Bronchial epithelial cell (primary cell): ENCODE measurements around the gene ALDH3A2. TPM values are rescaled to one million over a fixed set of nuclear protein-coding genes. Genes with fewer than 3 reads are reported as not detected.
A peak's percentile ranks its signal among the peaks of the same experiment; 100 is the strongest.

ENCODE experiments used
- DNase-seq: peaks from one replicate; pipeline ENCODE4 v3.0.0-alpha.2; 2010; ENCODE audit warnings: low read depth
- FAIRE-seq: peaks from 2 replicates; lab custom pipeline; 2011; peaks lifted over from hg19 to GRCh38; lab: Jason Lieb, UNC
- H3K27me3 ChIP-seq: 2 replicates; pipeline ENCODE4 v1.5.1; 2011; ENCODE audit warnings: low read length; ENCODE audit not compliant: control insufficient read depth, insufficient read depth
- H3K36me3 ChIP-seq: 2 replicates; pipeline ENCODE4 v1.5.1; 2011; ENCODE audit warnings: low read length; ENCODE audit not compliant: control insufficient read depth, insufficient read depth
- H3K4me3 ChIP-seq: 2 replicates; pipeline ENCODE4 v1.5.1; 2011; ENCODE audit warnings: mild to moderate bottlenecking, low read depth, low read length, control low read depth
- total RNA-seq: library from RNA; depleted of rRNA; stranded (reverse); fragments of >200 nt; gene quantifications from 2 replicates; pipeline ENCODE4 v1.2.1, GENCODE V29; 2014
- TF ChIP-seq, protein P1 (sequence below): IDR thresholded peaks from 2 replicates; pipeline ENCODE4 v1.5.1; 2011; ENCODE audit warnings: mild to moderate bottlenecking, moderate library complexity, low read length, control low read depth, inconsistent platforms; ENCODE audit not compliant: insufficient read depth, severe bottlenecking

ALDH3A2 gene
- total RNA-seq, 1 donor from 2014 or later = 142 TPM

- FAIRE-seq (no peak), DNase-seq (no peak)
- TF ChIP-seq, protein P1, sequence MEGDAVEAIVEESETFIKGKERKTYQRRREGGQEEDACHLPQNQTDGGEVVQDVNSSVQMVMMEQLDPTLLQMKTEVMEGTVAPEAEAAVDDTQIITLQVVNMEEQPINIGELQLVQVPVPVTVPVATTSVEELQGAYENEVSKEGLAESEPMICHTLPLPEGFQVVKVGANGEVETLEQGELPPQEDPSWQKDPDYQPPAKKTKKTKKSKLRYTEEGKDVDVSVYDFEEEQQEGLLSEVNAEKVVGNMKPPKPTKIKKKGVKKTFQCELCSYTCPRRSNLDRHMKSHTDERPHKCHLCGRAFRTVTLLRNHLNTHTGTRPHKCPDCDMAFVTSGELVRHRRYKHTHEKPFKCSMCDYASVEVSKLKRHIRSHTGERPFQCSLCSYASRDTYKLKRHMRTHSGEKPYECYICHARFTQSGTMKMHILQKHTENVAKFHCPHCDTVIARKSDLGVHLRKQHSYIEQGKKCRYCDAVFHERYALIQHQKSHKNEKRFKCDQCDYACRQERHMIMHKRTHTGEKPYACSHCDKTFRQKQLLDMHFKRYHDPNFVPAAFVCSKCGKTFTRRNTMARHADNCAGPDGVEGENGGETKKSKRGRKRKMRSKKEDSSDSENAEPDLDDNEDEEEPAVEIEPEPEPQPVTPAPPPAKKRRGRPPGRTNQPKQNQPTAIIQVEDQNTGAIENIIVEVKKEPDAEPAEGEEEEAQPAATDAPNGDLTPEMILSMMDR = no peak
- Histone ChIP-seq H3K36me3 (no peaks in the 10 kb centered on the region), H3K27me3 (no peaks in the 10 kb centered on the region), H3K4me3 (no peak overlapping the region)
Observed at GRCh38 chr17:19720210-19720475, 71.6 kb downstream of the ALDH3A2 start.

DNA sequence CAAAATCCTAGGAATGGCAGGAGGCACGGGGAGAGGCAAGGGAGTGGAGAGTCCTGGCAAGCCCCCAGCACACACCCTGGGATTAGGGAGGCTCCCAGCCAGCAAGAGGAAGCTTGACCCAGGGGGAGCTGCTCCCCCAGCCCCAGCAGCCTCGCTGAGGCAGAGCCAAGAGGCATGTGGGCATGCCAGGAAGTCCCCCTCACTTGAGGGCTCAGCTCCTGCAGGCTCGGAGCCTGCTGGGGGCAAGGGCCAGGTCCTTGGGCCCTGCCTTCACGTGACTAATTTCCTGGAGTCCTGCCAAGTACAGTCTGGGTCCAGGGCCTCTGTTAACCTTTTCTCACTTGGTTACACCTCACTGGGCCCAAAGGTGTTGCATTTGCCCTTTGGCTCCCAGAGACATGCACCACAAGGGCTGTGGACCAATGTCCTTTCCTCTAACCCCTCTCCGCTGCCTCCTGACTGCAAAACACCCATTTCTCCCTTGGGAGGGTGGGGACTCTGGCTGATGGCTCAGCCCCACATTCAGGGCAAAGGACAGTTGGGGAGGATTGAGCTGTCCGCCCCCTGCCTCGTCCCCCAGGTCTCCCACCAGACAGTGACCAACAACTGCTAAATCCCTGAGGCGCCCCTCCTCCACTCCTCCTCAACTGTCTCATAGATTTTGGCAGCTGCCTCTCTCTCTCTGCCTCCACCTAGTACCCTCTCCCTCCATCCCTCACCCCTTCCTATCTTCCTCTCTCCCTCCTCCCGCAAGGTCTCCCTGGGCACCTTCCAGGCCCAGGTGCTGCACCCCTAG lies 72.3 kb downstream of the ALDH3A2 start:
- Histone ChIP-seq H3K27me3 (no peaks in the 10 kb centered on the region), H3K4me3 (no peak overlapping the region), H3K36me3 (no peaks in the 10 kb centered on the region)
- DNase-seq (peak; percentile 21), FAIRE-seq (no peak)
- TF ChIP-seq, protein P1 = no peak

DNA sequence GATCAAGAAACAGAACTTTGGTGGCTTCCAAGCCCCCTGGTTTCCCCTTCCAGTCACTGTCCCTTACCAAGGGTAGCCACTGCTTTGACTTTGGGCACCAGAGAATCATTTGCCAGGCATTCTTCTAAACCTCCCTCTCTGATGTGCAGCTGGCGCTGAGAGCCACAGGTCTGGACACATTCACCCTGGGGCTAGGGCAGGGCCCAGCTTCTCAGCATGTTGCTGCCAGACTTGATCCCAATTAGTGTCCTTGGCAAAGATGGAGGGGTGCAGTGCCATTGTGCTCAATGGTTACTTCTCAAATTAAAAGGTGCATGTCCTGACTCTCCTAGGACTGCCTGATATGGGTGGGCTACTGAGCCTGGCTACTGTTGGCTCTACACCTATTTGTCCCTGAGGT lies 75.4 kb downstream of the ALDH3A2 start:
- Histone ChIP-seq H3K4me3 (no peak overlapping the region), H3K36me3 (no peaks in the 10 kb centered on the region), H3K27me3 (no peaks in the 10 kb centered on the region)
- DNase-seq (peak; percentile 92), FAIRE-seq (peak; percentile 98)
- TF ChIP-seq, protein P1 = no peak

- DNase-seq (peak; percentile 63), FAIRE-seq (no peak)
- Histone ChIP-seq H3K36me3 (no peaks in the 10 kb centered on the region), H3K4me3 (no peak overlapping the region), H3K27me3 (no peaks in the 10 kb centered on the region)
- TF ChIP-seq, protein P1 = no peak
Observed at GRCh38 chr17:19724501-19725420, 76.2 kb downstream of the ALDH3A2 start.

DNA sequence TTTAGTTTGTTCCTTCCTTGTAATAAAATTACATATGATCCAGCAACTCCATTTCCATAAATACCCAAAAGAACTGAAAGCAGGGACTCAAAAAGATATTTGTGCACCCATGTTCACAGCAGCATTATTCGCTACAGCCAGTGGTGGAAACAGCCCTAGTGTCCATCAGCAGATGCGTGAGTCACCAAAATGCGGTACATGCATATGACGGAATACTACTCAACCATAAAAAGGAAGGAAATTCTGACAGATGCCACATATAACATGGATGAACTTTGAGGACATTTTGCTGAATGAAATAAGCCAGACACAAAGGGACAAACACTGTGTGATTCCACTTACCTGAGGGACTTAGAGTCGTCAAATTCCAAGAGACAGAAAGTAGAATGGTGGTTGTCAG lies 76.9 kb downstream of the ALDH3A2 start:
- FAIRE-seq (no peak), DNase-seq (no peak)
- Histone ChIP-seq H3K4me3 (no peak overlapping the region), H3K36me3 (no peaks in the 10 kb centered on the region), H3K27me3 (no peaks in the 10 kb centered on the region)
- TF ChIP-seq, protein P1 = no peak
